GM19099 (cell line): ENCODE results near the gene PLXNC1.

Source experiments
- POLR2A ChIP-seq: IDR thresholded peaks from 3 replicates; pipeline ENCODE4 v1.6.1; 2011; ENCODE audit warnings: low read depth; ENCODE audit not compliant: insufficient read length; ENCODE audit errors: extremely low read depth

Gene PLXNC1

GRCh38 chr12:94175763-94176668, 27.6 kb downstream of the PLXNC1 start:
- no peak for TF ChIP-seq POLR2A

GRCh38 chr12:94178054-94178453, 29.7 kb downstream of the PLXNC1 start:
- TF ChIP-seq POLR2A, result no peak

GRCh38 chr12:94178882-94179281, 30.5 kb downstream of the PLXNC1 start:
- no peak for TF ChIP-seq POLR2A

- TF ChIP-seq POLR2A, result no peak
Measured at GRCh38 chr12:94179723-94180122, 31.3 kb downstream of the PLXNC1 start.

- TF ChIP-seq POLR2A, result no peak
Measured at GRCh38 chr12:94180558-94181296, 32.4 kb downstream of the PLXNC1 start.

- TF ChIP-seq POLR2A, result no peak
Measured at GRCh38 chr12:94182986-94183707, 34.8 kb downstream of the PLXNC1 start.

- TF ChIP-seq POLR2A, result no peak
Measured at GRCh38 chr12:94183708-94184379, 35.5 kb downstream of the PLXNC1 start.

- TF ChIP-seq POLR2A, result no peak
Measured at GRCh38 chr12:94184995-94185719, 36.8 kb downstream of the PLXNC1 start.

- no peak for TF ChIP-seq POLR2A
Measured at GRCh38 chr12:94185801-94186200, 37.4 kb downstream of the PLXNC1 start.

- no peak for TF ChIP-seq POLR2A
Measured at GRCh38 chr12:94186278-94187241, 38.2 kb downstream of the PLXNC1 start.

GRCh38 chr12:94187361-94187760, 39.0 kb downstream of the PLXNC1 start:
- TF ChIP-seq POLR2A, result no peak

GRCh38 chr12:94190623-94191022, 42.2 kb downstream of the PLXNC1 start:
- no peak for TF ChIP-seq POLR2A

- TF ChIP-seq POLR2A, result no peak
Measured at GRCh38 chr12:94191023-94191422, 42.6 kb downstream of the PLXNC1 start.
